Muscle of back (tissue), 11 donors: Measurements from ENCODE around the gene C2CD2. TPM values are rescaled to one million over a fixed set of nuclear protein-coding genes. Genes with fewer than 3 reads are reported as not detected.

Experiments
- DNase-seq, 3 donors: peaks; one replicate each; pipeline versions ENCODE4 v3.0.0 to v3.0.0-alpha.2; 2013
- polyA plus RNA-seq, 10 donors: library from polyadenylated mRNA; unstranded; fragments of 120-200 nt; gene quantifications; one replicate each; pipeline ENCODE4 v1.2.1, GENCODE V29; 2013; ENCODE audit not compliant: insufficient read length in 10 of 10

C2CD2 gene
- polyA plus RNA-seq, 10 donors, result 6.5 to 13.1 (median 10.9) TPM

GRCh38 chr21:41868062-41868710, 85.6 kb downstream of the C2CD2 start:
- DNase-seq, result peak; percentile 43 to 77 (median 47)

GRCh38 chr21:41867313-41867712, 86.5 kb downstream of the C2CD2 start:
- no peak for DNase-seq

GRCh38 chr21:41866274-41866809, 87.5 kb downstream of the C2CD2 start:
- DNase-seq, result no peak

- no peak for DNase-seq
Measured at GRCh38 chr21:41865002-41865777, 88.6 kb downstream of the C2CD2 start.

- DNase-seq, result no peak
Measured at GRCh38 chr21:41864311-41865001, 89.4 kb downstream of the C2CD2 start.

GRCh38 chr21:41863439-41863740, 90.4 kb downstream of the C2CD2 start:
- DNase-seq, result no peak

- no peak for DNase-seq
Measured at GRCh38 chr21:41861987-41862386, 91.8 kb downstream of the C2CD2 start.

- no peak for DNase-seq
Measured at GRCh38 chr21:41861255-41861654, 92.6 kb downstream of the C2CD2 start.

- no peak for DNase-seq
Measured at GRCh38 chr21:41859297-41859980, 94.4 kb downstream of the C2CD2 start.

- DNase-seq, result no peak
Measured at GRCh38 chr21:41858466-41859296, 95.1 kb downstream of the C2CD2 start.

- DNase-seq, result no peak
Measured at GRCh38 chr21:41857771-41858300, 96.0 kb downstream of the C2CD2 start.

- DNase-seq, result no peak
Measured at GRCh38 chr21:41856572-41856971, 97.2 kb downstream of the C2CD2 start.

- DNase-seq, result no peak
Measured at GRCh38 chr21:41854426-41854995, 99.3 kb downstream of the C2CD2 start.

- no peak for DNase-seq
Measured at GRCh38 chr21:41852929-41853320, 100.9 kb downstream of the C2CD2 start.

- DNase-seq, result no peak
Measured at GRCh38 chr21:41852151-41852928, 101.5 kb downstream of the C2CD2 start.

GRCh38 chr21:41851090-41851790, 102.6 kb downstream of the C2CD2 start:
- DNase-seq, result no peak

GRCh38 chr21:41850085-41850484, 103.7 kb downstream of the C2CD2 start:
- DNase-seq, result no peak

- no peak for DNase-seq
Measured at GRCh38 chr21:41848958-41849580, 104.7 kb downstream of the C2CD2 start.

GRCh38 chr21:41848533-41848932, 105.3 kb downstream of the C2CD2 start:
- no peak for DNase-seq
